Measurements from ENCODE around the gene CACTIN.

The CACTIN gene

DNA sequence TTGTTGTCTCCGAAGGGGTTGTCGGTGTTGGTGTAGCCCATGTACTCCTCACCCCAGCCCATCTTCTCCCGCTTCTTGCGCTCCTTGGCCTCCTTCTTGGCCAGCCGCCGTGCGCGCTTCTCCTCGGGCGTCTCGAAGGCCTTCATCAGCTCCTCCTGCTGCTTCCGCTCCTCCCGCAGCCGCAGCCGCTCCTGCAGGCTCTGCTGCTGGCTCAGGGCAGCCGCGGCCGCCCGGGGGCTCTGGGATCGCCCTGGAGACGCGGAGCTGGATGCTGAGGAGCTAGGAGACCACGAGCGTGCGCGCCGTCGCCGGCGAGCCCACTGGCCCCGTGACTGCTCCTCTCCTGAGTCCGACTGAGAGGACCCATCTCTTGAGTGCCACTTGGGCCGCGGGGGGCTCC lies 2.9 kb downstream of the CACTIN start:
- FAIRE-seq = no peak

DNA sequence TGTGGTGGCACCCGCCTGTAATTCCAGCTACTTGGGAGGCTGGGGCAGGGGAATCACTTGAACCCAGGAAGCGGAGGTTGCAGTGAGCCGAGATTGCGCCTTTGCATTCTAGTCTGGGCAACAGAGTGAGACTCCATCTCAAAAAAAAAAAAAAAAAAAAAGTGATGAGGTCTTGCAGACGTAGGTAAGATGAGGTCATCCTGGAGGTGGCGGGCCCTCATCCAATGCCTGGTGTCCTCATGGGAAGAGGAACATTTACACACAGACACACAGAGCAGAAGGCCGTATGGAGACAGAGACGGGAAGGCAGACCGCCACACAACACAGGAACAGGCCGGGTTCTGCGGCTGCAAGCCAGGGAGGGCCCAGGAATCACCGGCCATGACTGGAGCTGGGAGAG lies 4.4 kb downstream of the CACTIN start:
- FAIRE-seq = no peak

DNA sequence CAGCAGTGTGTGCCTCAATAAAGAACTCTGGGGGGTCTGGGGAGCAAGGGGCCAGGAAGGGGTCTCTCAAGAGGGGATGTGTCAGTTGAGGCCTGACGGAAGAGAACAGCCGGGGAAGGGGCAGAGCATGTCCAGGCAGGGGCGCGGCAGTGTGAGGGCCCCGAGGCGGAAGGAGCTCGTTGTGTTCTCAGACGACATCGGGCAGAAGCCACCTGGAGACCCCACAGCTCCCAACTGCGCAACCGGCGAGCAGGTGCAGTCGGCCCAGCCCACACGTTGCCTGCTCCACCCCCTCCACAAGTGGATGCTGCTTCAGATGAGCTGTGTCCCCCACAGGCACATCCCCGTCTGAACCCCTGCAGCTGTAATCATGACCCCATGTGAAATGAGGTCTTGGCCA lies 4.9 kb downstream of the CACTIN start:
- no peak for FAIRE-seq

DNA sequence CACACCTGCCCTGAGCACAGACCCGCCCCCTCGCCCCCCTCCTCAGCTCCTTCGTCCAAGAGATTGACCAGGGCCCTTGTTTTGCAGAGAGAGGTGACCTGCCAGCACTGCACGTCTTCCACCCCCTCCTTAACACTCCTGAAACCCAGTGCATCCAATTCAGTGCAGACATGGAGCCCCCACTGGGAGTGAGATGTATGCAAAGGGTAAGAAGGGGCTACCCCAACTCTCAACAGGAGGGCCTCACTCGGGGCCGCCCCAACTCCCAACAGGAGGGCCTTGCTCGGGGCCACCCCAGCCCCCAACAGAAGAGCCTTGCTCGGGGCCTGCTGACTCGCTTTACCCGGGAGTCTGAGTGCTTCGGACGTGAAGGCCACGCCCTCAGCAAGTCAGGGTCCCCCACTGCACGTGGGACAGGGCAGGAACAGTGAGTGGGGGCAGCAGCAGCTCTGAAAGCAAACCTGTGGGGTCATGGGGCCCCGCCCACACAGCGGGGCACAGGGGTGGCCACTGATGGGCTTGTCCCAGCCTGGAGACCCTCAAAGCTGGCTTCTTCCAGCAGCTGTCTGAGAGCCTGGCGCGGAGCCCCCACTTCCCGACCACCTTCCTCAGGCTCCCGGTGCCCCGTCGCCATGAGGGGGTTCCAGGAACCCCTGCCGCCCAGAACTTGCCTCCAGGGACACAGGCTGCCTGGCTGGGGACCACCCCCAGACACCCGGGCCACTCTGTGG lies 5.6 kb downstream of the CACTIN start:
- FAIRE-seq = no peak

DNA sequence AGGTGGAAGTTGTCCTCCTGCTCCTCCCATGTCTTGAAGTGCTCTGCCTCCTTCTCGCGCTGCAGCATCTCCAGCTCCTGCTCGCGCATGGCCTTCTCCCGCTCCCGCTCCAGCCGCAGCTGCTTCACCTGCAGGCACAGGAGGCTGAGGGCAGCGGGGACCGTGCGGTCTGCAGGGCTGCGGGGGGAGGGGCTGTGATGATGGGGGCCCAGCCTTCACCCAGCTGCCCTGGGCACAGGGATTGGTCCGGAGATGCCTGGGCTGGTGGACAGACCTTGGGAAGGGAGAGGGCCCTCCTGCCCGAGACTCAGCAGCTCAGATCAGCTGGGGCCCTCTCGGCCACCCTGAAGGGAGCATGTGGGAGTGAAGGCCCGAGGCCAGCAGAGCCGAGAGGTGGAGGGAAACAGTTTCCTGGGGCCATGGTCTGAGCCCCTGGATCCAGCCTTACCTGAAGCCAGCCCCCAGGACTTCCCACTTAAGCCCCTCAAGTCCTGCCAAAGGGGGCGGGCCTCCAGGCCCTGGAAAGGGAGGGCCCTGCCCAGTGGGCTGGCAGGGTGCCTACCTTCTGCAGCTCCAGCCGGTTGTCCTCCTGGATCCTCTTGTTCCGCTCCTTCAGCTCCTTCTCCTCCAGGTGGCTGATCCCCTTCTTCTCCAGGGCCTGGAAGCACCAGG lies 6.3 kb downstream of the CACTIN start:
- no peak for FAIRE-seq

DNA sequence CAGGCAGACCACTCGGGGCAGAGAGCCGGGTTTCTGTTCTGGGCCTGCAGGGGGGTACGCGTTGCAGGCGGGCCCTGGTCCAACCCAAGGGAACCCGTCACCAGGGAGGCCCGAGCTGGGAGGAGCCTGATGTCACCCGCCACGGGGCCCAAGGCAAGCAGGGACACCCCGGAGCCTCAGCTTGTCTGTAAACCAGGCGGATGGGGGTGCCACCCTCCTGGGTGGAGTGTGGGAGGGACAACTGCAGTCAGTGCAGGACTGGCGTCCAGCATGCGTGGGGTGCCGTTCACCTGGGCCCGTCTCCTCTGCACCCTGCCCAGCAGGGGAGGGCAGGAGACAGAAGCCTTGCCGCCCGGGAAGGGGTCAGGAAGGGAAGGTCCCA lies 7.0 kb downstream of the CACTIN start:
- FAIRE-seq = no peak

DNA sequence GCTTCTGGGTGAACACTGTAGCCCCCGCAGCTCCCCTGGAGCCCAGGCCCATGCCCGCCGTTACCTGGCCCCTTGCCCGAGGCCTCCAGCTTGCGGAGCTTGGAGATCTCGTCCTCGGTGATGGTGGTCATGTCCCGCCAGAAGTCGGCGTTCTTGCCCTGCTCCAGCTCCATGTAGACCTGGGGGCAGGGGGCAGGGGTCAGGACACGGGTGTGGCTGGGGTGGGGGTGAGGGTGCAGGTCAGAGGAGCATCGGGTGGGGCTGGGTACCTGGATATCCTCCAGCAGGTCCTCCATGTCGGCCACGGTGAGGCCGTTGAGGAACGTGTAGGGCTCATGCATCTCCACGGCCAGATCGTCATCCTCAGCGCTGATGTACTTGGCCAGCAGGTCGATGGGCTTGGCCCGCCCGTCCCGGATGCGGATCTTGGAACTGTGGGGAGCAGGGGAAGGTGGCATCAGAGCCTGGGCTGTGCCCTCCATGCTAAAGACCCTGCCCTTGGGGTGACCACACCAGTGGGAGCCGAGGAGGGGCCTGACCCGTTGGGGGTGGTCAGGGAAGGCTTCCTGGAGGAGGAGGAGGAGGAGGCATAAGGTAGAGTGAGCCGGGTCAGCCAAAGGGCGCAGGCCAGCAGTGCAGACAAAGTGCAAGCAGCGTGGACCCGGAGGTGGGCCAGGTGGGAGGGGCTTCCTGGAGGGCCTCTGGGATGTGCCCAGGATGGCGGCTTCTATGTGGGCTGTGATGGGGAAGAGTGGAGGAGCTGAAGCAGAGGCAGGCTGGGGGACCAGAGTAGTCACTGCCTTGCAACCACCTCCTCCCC lies 7.6 kb downstream of the CACTIN start:
- no peak for FAIRE-seq

DNA sequence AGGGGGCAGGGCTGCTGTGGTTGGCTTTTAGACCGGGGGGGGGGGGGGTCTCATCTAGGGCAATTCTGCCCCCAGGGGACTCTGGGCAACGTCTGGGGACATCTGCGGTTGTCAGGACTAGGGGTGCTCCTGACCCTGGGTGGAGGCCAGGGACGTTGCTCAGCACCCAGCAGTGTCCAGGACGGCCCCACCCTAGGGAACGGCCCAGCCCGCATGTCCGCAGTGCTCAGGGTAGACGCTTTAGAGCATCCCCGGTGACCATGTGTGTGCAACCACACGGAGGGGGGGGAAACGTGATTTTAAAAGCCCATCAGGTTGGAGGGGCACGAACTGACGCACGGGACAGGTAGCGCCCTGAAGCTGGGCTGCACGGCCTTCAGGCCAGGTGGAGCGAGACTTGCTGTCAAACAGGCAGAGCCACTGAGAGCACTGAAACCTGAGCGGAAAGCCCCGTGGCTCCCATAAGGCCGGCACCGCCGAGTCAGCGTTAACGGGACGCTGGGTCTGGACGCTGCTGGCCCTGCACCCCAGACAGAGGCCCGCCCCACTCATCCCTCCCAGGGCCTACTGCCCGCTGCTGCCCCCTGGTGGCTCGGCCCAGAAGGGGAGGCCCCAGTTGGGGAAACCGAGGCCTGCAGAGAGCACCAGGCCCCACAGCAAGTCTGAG lies 8.3 kb downstream of the CACTIN start:
- no peak for FAIRE-seq

DNA sequence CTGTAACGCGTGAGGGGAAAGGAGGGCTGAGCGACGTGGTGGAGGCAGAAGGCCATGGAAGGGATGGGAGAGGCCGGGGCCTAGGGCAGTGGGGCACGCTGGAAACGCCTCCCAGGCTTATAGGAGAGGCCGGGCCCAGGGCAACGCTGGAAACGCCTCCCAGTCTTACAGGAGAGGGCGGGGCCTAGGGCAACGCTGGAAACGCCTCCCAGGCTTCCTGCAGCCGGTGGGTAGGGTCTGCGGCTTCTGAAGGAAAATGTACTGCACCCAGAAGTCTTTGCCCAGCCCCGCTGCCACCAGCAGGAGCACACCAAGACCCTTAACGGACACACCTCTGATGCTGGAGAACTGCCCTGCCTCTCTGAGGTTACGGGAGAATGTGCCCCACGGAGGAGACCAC lies 9.1 kb downstream of the CACTIN start:
- no peak for FAIRE-seq

DNA sequence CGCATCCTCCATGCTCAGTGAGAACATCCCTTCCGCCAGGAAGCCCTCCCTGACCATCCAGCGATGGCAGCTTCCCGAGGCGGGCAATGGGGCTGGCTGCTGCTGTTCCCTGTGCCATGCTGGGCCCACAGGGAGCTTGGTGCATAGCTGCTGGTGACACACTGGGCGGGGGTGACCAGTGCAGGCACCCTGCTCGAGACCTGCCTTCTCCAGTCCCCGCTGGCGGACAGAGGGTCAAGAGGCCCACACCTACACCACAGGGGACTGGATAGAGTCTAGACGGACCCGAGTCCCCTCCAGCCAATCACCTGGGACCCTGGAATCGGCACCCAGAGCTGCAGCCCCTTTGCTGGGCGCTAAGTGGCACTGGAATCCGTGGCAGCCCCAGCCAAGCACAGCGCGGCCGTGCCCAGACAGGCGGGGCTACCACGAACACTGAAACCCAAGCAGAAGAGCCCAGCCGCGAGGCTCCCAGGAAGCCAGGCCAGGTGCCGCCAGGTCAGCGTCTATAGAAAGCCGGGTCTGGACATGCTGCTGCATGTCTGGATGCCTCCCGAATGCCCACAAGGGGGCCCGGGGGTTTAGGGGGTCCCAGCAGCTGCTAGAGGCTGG lies 11.0 kb downstream of the CACTIN start:
- FAIRE-seq = no peak

DNA sequence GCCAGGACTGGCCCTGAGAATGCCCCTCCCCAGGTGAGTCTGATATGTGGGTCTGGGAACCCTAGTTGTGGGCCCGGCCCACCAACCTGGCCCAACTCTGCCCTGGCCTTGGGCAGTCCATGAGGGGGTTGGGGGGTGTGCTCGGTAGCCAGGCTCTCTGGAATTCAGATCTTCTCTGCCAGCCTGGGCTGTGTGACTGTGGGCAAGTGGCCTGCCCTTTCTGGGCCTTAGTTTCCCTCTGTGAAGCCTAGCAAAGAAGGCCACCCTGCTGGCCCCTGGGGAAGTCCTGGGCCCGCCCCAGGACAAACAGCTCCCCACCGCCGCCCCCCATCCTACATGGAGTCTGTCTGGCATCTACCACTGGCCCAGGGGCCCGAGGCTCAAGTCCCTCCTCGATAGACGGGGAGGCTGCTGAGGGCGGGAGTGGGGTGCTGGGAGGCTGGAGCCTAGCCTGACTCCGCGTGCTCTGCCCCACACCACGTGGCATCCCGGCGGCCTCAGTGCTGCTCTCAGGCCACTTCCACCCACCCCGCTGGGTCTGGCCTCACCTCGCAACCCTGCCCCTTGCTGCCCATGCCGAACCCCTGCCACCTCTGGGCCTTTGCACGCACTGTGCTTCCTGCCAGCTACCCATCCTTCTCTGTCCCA lies 11.6 kb downstream of the CACTIN start:
- FAIRE-seq = no peak

DNA sequence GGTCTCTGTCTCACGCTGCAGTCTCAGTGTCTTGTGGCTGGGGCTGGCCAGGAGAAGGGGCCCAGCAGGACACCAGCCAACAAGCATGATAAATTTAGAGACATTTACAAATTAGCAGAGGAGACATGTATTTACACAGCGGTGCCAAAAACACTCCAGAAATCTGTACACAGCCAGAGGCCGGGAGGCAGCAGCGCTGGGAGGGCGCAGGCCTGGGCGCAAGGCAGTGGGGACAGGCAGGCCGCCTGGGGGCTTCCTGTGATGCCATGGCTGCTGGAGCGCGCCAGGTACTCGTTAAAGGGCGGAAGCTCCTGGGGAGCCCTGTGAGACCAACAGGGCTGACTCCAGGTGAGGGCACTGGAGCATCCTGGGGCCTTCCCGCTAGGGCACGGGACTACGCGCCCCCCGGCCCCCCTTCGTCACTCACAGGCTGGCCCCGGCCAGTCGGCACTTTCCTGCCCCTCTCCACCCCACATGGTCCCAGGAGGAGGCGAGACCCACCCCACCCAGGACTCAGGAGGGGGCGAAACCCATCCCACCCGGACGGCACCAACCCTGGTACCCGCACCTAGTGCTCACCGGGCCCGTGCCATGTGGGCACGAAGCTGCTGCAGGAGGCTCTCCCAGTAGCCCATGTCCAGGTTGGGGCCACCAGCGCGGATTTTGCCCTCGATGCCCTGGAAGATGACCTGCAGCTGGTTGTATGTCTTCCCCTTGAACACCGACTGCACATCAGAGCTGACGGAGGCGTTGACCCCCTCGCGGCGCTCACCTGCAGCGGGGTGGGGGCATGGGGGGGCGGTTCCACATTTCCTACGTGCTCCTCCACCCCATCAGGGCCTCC lies 12.6 kb downstream of the CACTIN start:
- FAIRE-seq = no peak

DNA sequence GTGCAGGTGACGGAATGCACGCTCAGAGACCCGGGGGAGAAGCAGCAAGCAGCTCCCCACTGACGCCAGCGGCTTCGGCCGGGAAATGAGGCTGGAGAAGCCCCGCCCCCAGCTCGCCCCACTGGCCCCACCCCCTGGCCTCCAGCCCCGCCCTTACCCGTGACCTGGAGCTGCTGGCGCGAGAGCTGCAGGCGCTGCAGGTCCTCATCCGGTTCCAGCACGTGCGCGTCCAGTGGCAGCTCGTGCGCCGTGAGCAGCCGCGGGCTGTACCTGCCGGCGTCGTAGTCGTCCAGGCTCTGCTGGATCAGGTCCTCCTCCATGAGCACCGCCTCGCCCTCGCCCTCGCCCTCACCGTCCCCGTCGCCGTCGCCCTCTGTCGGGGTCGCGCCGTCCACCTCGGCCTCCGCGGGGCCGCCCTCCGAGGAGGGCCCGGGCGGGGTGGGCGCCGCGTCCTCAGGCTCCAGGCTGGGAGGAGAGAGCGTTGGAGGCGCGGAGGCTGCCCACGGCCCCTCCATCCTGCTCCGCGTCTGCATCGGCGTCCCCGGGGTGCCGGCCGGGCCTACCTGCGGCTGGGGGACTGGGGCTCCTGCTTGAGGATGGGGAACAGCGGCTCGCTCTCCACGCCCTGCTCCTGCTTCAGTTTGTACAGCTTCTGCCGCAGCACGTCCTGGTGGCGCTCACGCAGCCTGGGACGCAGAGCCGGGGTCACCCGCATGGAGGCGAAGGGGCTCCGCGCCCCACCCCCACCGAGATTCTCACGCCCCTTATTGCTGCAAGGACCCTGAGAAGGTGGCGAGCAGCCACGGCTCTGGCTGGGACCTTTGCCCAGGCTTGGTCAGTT lies 13.5 kb downstream of the CACTIN start:
- FAIRE-seq = no peak

DNA sequence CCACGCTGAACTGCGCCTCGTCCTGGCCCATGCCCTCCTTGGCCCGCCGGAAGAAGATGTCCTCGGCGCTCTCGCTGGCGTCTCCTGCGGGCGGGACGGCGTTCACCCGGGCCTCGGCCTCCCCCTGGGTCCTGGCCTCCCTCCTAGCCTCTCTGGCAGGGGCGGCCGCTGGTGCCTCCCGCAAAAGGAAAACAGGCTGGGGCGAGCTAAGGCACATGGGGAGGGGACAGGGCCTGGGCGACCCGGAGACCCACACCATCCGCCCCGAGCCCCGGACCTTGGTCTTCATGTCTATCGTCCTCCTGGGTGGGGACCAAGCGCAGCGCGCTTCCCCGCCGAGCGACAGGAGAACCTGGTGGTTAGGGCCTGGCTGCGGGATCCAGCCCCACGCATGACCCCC lies 14.3 kb downstream of the CACTIN start:
- no peak for FAIRE-seq

DNA sequence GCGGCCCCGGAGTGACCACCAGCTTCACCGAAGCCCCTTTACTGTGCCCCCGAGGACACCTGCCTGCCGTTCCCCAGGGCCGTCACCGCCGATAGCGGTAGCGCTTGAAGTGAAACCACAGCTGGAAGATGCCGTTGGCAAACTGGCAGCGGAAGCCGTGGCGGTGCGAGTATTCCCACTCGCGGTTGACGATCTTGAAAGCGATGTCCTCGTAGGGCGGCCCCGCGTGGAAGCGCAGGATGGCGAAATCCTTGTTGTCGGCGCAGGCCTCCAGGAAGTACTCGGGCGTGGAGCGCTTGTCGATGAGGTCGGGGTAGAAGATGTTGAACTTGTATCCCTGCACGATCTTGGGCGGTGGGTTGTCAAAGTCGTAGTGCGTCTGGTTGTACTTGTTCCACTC lies 14.7 kb downstream of the CACTIN start:
- no peak for FAIRE-seq

DNA sequence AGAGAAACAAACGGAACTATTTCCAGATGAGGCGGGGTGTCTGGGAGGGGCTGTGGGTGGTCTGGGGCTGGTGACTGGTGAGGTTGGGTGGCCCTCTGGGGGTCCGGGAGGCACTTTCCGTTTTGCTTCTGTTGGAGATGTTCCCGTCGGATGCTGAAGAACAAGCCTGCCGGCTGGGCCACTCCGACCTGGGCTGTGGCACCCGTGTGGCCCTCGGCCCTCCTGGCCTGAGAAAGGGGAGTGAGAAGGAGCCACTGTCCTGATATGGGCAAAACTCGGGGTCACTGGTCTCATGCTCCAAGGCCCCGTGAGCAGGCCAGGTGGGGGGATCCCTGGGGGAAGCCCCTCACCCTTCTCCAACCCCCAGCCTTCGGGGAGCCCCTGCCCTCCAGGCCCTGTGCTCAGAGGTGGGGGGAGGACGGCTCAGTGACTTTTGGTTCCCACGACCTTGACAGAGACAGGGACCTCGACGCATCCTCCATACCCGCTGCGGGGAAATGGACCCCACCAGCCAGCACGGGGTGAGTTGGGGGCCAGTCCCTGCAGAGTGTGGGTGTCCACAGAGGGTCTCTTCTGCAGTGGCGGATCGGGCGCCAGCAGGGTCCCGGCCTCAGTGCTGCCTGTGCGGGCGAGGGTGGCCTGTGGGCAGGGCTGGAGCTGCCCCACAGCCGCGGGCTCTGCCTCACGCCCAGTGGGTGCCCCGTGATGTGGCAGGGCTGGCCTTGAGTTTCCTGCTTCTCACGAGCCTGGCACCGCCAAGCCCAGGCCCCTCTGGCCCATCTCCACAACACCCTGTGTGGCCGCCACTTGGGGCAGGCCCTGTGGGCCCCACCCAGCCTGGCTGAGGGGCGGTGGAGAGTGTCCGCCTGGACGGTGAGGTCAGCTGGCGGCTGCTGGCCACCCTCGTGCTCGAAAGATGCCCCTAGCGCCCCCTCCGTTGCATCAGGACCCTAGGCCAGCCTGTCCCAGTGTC lies 15.6 kb downstream of the CACTIN start:
- FAIRE-seq = no peak

DNA sequence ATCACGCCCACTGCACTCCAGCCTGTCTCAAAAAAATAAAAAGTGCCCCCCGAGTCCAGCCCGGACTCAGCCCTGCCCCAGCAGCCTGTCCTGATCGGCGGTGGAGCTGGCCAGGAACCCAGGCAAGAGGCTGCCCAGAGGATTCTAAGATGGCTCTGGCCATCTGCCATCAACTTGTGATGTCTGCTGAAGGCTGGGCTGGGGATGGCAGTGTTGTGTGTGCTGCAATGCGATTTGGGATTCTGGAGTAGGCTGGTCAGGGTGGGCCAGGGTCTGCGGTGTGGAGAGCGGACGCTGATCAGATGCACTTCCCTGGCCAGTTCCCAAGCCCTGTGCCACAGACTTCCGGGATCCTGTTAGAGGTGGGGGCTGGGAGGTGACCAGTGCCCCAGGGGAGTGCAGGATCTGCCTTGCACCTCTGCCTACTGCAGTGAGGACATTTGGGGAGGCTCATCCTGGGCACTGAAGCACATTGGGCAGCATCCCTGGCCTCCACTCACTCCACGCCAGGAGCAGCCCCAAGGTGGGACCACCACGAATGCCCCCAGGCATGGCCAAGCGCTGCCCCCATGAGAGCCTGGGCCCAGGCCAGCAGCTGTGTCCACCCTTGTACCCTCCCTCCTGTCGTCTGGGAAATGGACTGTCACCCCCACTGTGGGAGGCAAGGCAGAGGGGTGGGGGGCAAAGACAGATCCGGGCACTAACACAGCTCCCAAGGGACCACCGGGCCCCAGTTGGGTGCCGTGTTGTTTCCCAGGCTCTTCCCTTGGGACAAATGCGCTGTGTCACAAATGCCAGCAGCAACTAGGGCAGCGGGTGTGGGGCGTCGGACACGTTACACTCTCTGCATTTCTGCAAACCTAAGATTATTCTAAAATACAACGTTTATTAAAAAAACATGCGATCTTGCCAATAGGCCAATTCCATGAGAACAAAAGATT lies 16.5 kb downstream of the CACTIN start:
- no peak for FAIRE-seq

DNA sequence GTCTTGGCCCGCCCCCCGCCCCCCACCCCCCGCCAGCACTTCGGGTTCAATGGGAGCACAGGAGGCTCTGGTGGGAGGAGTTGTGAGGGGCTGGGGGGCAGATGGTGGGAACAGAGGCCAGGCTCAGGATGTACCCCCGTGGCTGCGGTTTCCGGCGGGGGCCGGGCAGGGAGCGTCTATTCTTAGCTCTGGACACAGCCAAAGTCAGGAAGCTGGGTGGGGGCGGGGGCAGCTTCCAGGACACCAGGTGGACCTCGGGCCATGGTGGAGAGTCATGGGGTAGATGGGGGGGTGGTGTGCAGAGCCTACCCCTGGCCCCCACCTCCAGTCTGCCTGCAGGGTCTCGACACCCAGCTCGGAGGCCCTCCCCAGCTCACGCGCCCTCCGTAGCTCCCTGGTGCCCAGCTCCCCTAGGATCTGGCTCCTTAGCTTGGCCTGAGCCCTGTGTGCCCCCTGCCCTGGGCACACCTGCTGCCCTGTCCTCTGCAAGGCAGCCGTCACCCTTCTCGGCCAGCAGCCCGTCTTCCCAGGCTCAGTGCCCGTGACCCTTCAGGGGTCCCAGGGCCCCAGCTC lies 17.8 kb downstream of the CACTIN start:
- FAIRE-seq = no peak
